Inferior parietal cortex (tissue), 1 donor: ENCODE measurements around the gene PRMT3.
"Not testable (repeated sequence)": the region's sequence is repeated elsewhere in the genome, so short reads cannot be mapped to it uniquely, and the experiment has no call there.

Experiments used
- DNase-seq: peaks from one replicate; pipeline ENCODE4 v3.0.0-alpha.2; 2016; ENCODE audit errors: extremely low spot score

The PRMT3 gene

GRCh38 chr11:20457001-20457799 lies 69.7 kb downstream of the PRMT3 start:
- DNase-seq, result no peak

GRCh38 chr11:20457934-20458680 lies 70.6 kb downstream of the PRMT3 start:
- DNase-seq, result no peak

GRCh38 chr11:20458905-20459632 lies 71.6 kb downstream of the PRMT3 start:
- no peak for DNase-seq

- DNase-seq, result no peak
Measured at GRCh38 chr11:20459865-20460264, 72.3 kb downstream of the PRMT3 start.

- DNase-seq, result no peak
Measured at GRCh38 chr11:20464518-20464917, 77.0 kb downstream of the PRMT3 start.

- no peak for DNase-seq
Measured at GRCh38 chr11:20467487-20468185, 80.1 kb downstream of the PRMT3 start.

- DNase-seq, result no peak
Measured at GRCh38 chr11:20470348-20470747, 82.8 kb downstream of the PRMT3 start.

- not testable (repeated sequence) for DNase-seq
Measured at GRCh38 chr11:20471929-20472328, 84.4 kb downstream of the PRMT3 start.

GRCh38 chr11:20474176-20474881 lies 86.8 kb downstream of the PRMT3 start:
- no peak for DNase-seq

GRCh38 chr11:20474882-20475517 lies 87.5 kb downstream of the PRMT3 start:
- no peak for DNase-seq

- no peak for DNase-seq
Measured at GRCh38 chr11:20477418-20478090, 90.0 kb downstream of the PRMT3 start.

GRCh38 chr11:20479513-20479912 lies 92.0 kb downstream of the PRMT3 start:
- DNase-seq, result no peak

- no peak for DNase-seq
Measured at GRCh38 chr11:20483931-20484330, 96.4 kb downstream of the PRMT3 start.

- DNase-seq, result not testable (repeated sequence)
Measured at GRCh38 chr11:20484416-20484815, 96.9 kb downstream of the PRMT3 start.

GRCh38 chr11:20488352-20488751 lies 100.8 kb downstream of the PRMT3 start:
- no peak for DNase-seq

- DNase-seq, result no peak
Measured at GRCh38 chr11:20489948-20490347, 102.4 kb downstream of the PRMT3 start.

GRCh38 chr11:20493340-20493739 lies 105.8 kb downstream of the PRMT3 start:
- DNase-seq, result no peak

- DNase-seq, result no peak
Measured at GRCh38 chr11:20497124-20497792, 109.7 kb downstream of the PRMT3 start.

- DNase-seq, result no peak
Measured at GRCh38 chr11:20501252-20501651, 113.7 kb downstream of the PRMT3 start.

- no peak for DNase-seq
Measured at GRCh38 chr11:20501971-20502370, 114.5 kb downstream of the PRMT3 start.
